HCT116 (cell line): ENCODE data around the gene KIF1A. TPM values are rescaled to one million over a fixed set of nuclear protein-coding genes. Genes with fewer than 3 reads are reported as not detected.

Experiments
- ATAC-seq: fragments of 200-7000 bp; cut with Tn5 transposase; 2 replicates; pipeline ENCODE4 v1.9.1; 2020; ENCODE audit warnings: mild to moderate bottlenecking, moderate library complexity
- BruUV-seq: library from RNA; stranded (reverse); fragments of 400-500 nt; replicated peaks from 2 replicates; lab custom pipeline; 2021; lab: Mats Ljungman, UMichigan
- CTCF ChIA-PET: fragments of 300-600 bp; sonication (Branson Sonifier 250); formaldehyde crosslinking; loops from one replicate; lab custom pipeline; 2021; ENCODE audit warnings: antibody characterized with exemption; lab: Charles Lee
- POLR2A ChIA-PET: fragments of 300-600, 350-600 bp; sonication (Branson Sonifier 250); formaldehyde crosslinking; loops from one replicate; lab custom pipeline; 2021; ENCODE audit warnings: antibody characterized with exemption; lab: Charles Lee
- RAD21 ChIA-PET, 2 experiments: fragments of 300-600 bp; sonication (Branson Sonifier 250); formaldehyde crosslinking; loops; one replicate each; lab custom pipeline; 2023; ENCODE audit warnings: low total read pairs in 2 of 2; ENCODE audit not compliant: uncharacterized antibody in 2 of 2, unreplicated experiment in 2 of 2, low non-redundant PET in 1 of 2; lab: Charles Lee
- DNase-seq: peaks from one replicate; pipeline ENCODE4 v3.0.0-alpha.2; 2010; ENCODE audit warnings: low read depth, low spot score
- H2AFZ ChIP-seq: fragments of 200-600 bp; shearing (Covaris generic), sonication (generic); 2 replicates; pipeline ENCODE4 v1.6.1; 2017; ENCODE audit warnings: low read depth, mixed run types, mixed read lengths, antibody characterized with exemption, low read length; ENCODE audit not compliant: poor library complexity, severe bottlenecking
- H3K27ac ChIP-seq: 2 replicates; pipeline ENCODE4 v1.5.1; 2012; ENCODE audit warnings: low read depth, low read length
- H3K27me3 ChIP-seq: fragments of 200-600 bp; sonication (generic); 2 replicates; pipeline ENCODE4 v1.6.1; 2016; ENCODE audit warnings: mixed run types, low read length, mixed read lengths; ENCODE audit not compliant: insufficient read depth
- H3K36me3 ChIP-seq, 2 experiments: fragments of 200-500 bp in 1 of 2; fragments of 200-600 bp in 1 of 2; sonication (Bioruptor generic) in 1 of 2; sonication (generic) in 1 of 2; 2 replicates each; pipeline versions ENCODE4 v1.5.1 to v1.6.1; 2014 to 2016; ENCODE audit warnings: low read length in 2 of 2, inconsistent platforms in 1 of 2, mixed read lengths in 1 of 2, mixed run types in 1 of 2; ENCODE audit not compliant: insufficient read depth in 2 of 2, control insufficient read depth in 1 of 2
- H3K4me1 ChIP-seq, 2 experiments: fragments of 200-600 bp in 1 of 2; sonication (generic) in 1 of 2; 2 replicates each; pipeline versions ENCODE4 v1.5.1 to v1.6.1; 2012 to 2017; ENCODE audit warnings: low read length in 2 of 2, inconsistent platforms in 1 of 2, mild to moderate bottlenecking in 1 of 2, mixed read lengths in 1 of 2, mixed run types in 1 of 2, moderate library complexity in 1 of 2; ENCODE audit not compliant: insufficient read depth in 2 of 2, control insufficient read depth in 1 of 2
- H3K4me2 ChIP-seq: fragments of 200-600 bp; sonication (generic); 2 replicates; pipeline ENCODE4 v1.6.1; 2017; ENCODE audit warnings: mixed run types, low read length, mixed read lengths
- H3K4me3 ChIP-seq, 2 experiments: fragments of 200-600 bp in 1 of 2; sonication (generic) in 1 of 2; replicated peaks in 1 of 2; 2 replicates each; pipeline ENCODE4 v1.5.1; 2011 to 2016; ENCODE audit warnings: low read length in 2 of 2, control low read depth in 1 of 2, low read depth in 1 of 2, mild to moderate bottlenecking in 1 of 2, mixed read lengths in 1 of 2, mixed run types in 1 of 2
- H3K79me2 ChIP-seq: fragments of 200-600 bp; sonication (generic); 2 replicates; pipeline ENCODE4 v1.6.1; 2017; ENCODE audit warnings: mild to moderate bottlenecking, mixed run types, low read length, moderate library complexity, mixed read lengths; ENCODE audit not compliant: insufficient read depth
- H3K9ac ChIP-seq: fragments of 200-600 bp; sonication (generic); 2 replicates; pipeline ENCODE4 v1.6.1; 2016; ENCODE audit warnings: low read length, mixed read lengths
- H3K9me2 ChIP-seq: fragments of 200-600 bp; sonication (generic), shearing (Covaris generic); 2 replicates; pipeline ENCODE4 v1.6.1; 2017; ENCODE audit warnings: mixed run types, mild to moderate bottlenecking, moderate library complexity; ENCODE audit not compliant: insufficient read depth
- H3K9me3 ChIP-seq, 2 experiments: fragments of 200-500 bp in 1 of 2; fragments of 200-600 bp in 1 of 2; sonication (Bioruptor generic) in 1 of 2; sonication (generic) in 1 of 2; 2 replicates each; pipeline ENCODE4 v1.6.1; 2014 to 2017; ENCODE audit warnings: low read length in 2 of 2, mixed read lengths in 2 of 2, inconsistent platforms in 1 of 2, low read depth in 1 of 2, mild to moderate bottlenecking in 1 of 2, mixed run types in 1 of 2, moderate library complexity in 1 of 2; ENCODE audit not compliant: control insufficient read depth in 1 of 2, insufficient read depth in 1 of 2
- H4K20me1 ChIP-seq: fragments of 200-600 bp; sonication (generic), shearing (Covaris generic); 2 replicates; pipeline ENCODE4 v1.6.1; 2017; ENCODE audit warnings: mixed run types, mild to moderate bottlenecking, moderate library complexity; ENCODE audit not compliant: insufficient read depth
- CEBPB ChIP-seq: IDR thresholded peaks from 2 replicates; pipeline ENCODE4 v1.6.1; 2012; ENCODE audit warnings: low read depth
- EGR1 ChIP-seq: IDR thresholded peaks from 2 replicates; pipeline ENCODE4 v1.6.1; 2012; ENCODE audit warnings: low read depth
- ELF1 ChIP-seq: IDR thresholded peaks from 2 replicates; pipeline ENCODE4 v1.6.1; 2012; ENCODE audit warnings: low read depth, borderline replicate concordance
- EZH2 ChIP-seq: fragments of 200-600 bp; sonication (generic); IDR thresholded peaks from 2 replicates; pipeline ENCODE4 v1.6.1; 2017; ENCODE audit warnings: antibody characterized with exemption, mixed run types
- EZH2phosphoT487 ChIP-seq: fragments of 200-600 bp; IDR thresholded peaks from 2 replicates; pipeline ENCODE4 v1.6.1; 2018; ENCODE audit warnings: antibody characterized with exemption, borderline replicate concordance
- FOSL1 ChIP-seq: IDR thresholded peaks from 2 replicates; pipeline ENCODE4 v1.6.1; 2012; ENCODE audit warnings: low read depth
- JUND ChIP-seq: IDR thresholded peaks from 2 replicates; pipeline ENCODE4 v1.6.1; 2012
- RAD21 ChIP-seq: IDR thresholded peaks from 2 replicates; pipeline ENCODE4 v1.6.1; 2012; ENCODE audit warnings: low read depth, mild to moderate bottlenecking
- REST ChIP-seq: IDR thresholded peaks from 2 replicates; pipeline ENCODE4 v1.6.1; 2012; ENCODE audit warnings: low read depth
- SIN3A ChIP-seq: IDR thresholded peaks from 2 replicates; pipeline ENCODE4 v1.6.1; 2012; ENCODE audit warnings: low read depth
- SRF ChIP-seq: IDR thresholded peaks from 2 replicates; pipeline ENCODE4 v1.6.1; 2012; ENCODE audit warnings: low read depth
- intact Hi-C: fragments of 100-400 bp; cut with micrococcal nuclease; formaldehyde crosslinking; loops from 2 replicates; pipeline ENCODE4 v1.10.0; 2022
- total RNA-seq: library from RNA; stranded (reverse); gene quantifications from one replicate; pipeline ENCODE4 v1.2.1, GENCODE V29; 2021; ENCODE audit not compliant: unreplicated experiment
- TF ChIP-seq, protein P1 (sequence below): IDR thresholded peaks from 2 replicates; pipeline ENCODE4 v1.6.1; 2012

The KIF1A gene
- total RNA-seq, 1 experiment from 2014 or later: 0.27 TPM

DNA sequence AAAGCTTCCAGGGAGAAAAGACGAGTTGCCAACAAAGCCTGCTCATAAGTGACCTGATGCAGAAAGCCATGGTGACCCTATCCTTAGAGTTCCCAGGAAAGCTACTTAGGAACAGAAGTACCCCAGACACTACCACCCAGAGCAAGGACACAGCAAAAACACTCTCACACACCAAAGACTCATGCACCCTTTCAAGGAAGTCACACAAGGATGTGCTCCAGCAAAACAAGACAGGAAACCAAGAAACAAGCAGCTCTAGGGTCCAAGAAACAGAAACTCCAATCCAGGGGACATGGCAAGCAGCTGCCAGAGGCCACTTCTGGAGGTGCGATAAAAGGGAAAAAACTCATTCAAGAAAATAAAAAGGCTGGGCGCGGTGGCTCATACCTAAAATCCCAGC lies 5.7 kb downstream of the KIF1A start (continued):
- TF ChIP-seq REST (no peak), ELF1 (no peak), FOSL1 (no peak)

DNA sequence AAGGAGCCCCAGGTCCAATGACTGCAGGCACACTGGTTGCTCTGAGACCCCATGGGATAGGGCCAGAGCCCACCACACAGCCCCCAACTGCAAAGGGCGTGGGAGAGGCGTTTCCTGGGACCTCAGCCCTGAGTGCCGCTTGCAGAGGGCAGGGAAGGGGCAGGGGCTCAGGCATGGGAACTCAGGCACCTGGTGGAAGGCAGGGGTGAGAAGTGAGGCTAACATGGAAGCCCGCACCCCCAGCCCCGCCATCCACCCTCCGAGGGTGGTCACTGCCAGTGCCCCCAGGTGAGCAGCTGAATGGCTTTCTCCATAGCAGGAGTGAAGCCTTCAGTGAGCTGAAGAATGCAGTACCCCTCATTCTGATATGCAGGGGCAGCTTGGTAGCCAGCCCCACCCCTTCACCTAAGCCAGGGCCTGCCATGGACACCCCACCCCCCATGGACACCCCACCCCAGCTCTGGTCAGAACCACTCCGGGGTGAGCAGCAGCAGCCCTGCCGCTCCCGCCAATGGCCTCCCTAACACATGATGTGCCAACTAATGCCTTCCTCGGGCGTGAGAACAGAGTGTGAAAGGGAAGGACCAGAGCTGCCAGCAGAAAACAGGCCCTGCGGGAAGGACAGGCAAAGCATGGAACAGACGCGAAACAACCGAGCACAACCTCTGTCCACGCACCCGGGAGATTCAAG lies 6.6 kb downstream of the KIF1A start:
- intact Hi-C loops: no loop called here
- no peaks in the 10 kb centered on the region for H4K20me1 ChIP-seq
- RAD21 ChIA-PET: no interaction called here
- ATAC-seq: no peak
- TF ChIP-seq CEBPB: no peak
- TF ChIP-seq EZH2: no peak
- no peak for TF ChIP-seq JUND
- TF ChIP-seq SRF: no peak
- no peak for TF ChIP-seq SIN3A
- TF ChIP-seq, protein P1, sequence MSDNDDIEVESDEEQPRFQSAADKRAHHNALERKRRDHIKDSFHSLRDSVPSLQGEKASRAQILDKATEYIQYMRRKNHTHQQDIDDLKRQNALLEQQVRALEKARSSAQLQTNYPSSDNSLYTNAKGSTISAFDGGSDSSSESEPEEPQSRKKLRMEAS: no peak
- TF ChIP-seq EZH2phosphoT487: no peak
- no peak for TF ChIP-seq EGR1
- TF ChIP-seq ELF1: no peak
- no peak for TF ChIP-seq RAD21
- TF ChIP-seq, all 23 proteins: peak for 0
- POLR2A ChIA-PET: no interaction called here
- no peak overlapping the region for H3K27ac ChIP-seq
- no peaks in the 10 kb centered on the region for H3K4me1 ChIP-seq
- no peak for DNase-seq
- no peaks in the 10 kb centered on the region for H3K9me2 ChIP-seq
- H3K36me3 ChIP-seq: no peaks in the 10 kb centered on the region
- H3K9ac ChIP-seq: no peak overlapping the region
- H3K27me3 ChIP-seq: no peaks in the 10 kb centered on the region
- no peak overlapping the region for H2AFZ ChIP-seq
- no peak overlapping the region for H3K4me2 ChIP-seq
- no peaks in the 10 kb centered on the region for H3K79me2 ChIP-seq
- CTCF ChIA-PET: no interaction called here
- H3K4me3 ChIP-seq: no peak overlapping the region
- peaks cover 4 to 7% of the 10 kb centered on the region in 2 experiments; a peak in 2 of 4 replicates for H3K9me3 ChIP-seq
- BruUV-seq: no TSS peak
